Aorta (tissue), 5 donors: ENCODE data around the gene TACC3. TPM values are rescaled to one million over a fixed set of nuclear protein-coding genes. Genes with fewer than 3 reads are reported as not detected.

Source experiments
- ATAC-seq: fragments of 200-7000 bp; cut with Tn5 transposase; one replicate; pipeline ENCODE4 v1.9.1; 2022; ENCODE audit warnings: moderate library complexity; ENCODE audit not compliant: low FRiP score
- DNase-seq, 2 donors: peaks; one replicate each; pipeline ENCODE4 v3.0.0-alpha.2; 2020
- H3K27ac ChIP-seq, 2 donors: one replicate each; pipeline ENCODE4 v1.5.1; 2013; ENCODE audit warnings: low read length in 2 of 2, mild to moderate bottlenecking in 2 of 2, moderate library complexity in 2 of 2, control low read depth in 1 of 2, inconsistent platforms in 1 of 2, low read depth in 1 of 2
- H3K27me3 ChIP-seq, 2 donors: one replicate each; pipeline ENCODE4 v1.6.1; 2013; ENCODE audit warnings: control low read depth in 1 of 2, low read length in 1 of 2, mild to moderate bottlenecking in 1 of 2, moderate library complexity in 1 of 2; ENCODE audit not compliant: insufficient read depth in 2 of 2, control insufficient read depth in 1 of 2
- H3K36me3 ChIP-seq, 2 donors: one replicate each; pipeline ENCODE4 v1.6.1; 2013; ENCODE audit warnings: control low read depth in 1 of 2, low read length in 1 of 2, mild to moderate bottlenecking in 1 of 2; ENCODE audit not compliant: insufficient read depth in 2 of 2, control insufficient read depth in 1 of 2
- H3K4me1 ChIP-seq, 2 donors: one replicate each; pipeline ENCODE4 v1.6.1; 2013; ENCODE audit warnings: low read length in 2 of 2, control low read depth in 1 of 2, mild to moderate bottlenecking in 1 of 2, moderate library complexity in 1 of 2; ENCODE audit not compliant: insufficient read depth in 2 of 2, control insufficient read depth in 1 of 2
- H3K4me3 ChIP-seq, 2 donors: one replicate each; pipeline ENCODE4 v1.5.1; 2013; ENCODE audit warnings: low read length in 2 of 2, control low read depth in 1 of 2, mild to moderate bottlenecking in 1 of 2
- H3K9me3 ChIP-seq: one replicate; pipeline ENCODE4 v1.6.1; 2013; ENCODE audit warnings: mild to moderate bottlenecking, low read length; ENCODE audit not compliant: control insufficient read depth
- WGBS, 2 donors: extraction: QIAGEN DNeasy Blood & Tissue Kit; methylation state at CpG; one replicate each; pipeline ENCODE4 v1.1.7; 2013; 5-methylcytosine and 5-hydroxymethylcytosine counted together
- intact Hi-C, 2 donors: fragments of 100-400 bp; cut with DNase I; formaldehyde crosslinking; loops; one replicate each; pipeline versions ENCODE4 v1.14.2 to v1.15.0; 2022
- polyA plus RNA-seq, 2 donors: library from polyadenylated mRNA; stranded (reverse); fragments of 200-250 nt; gene quantifications; one replicate each; pipeline ENCODE4 v1.2.3, GENCODE V29; 2013
- total RNA-seq, 2 donors: library from RNA; stranded (reverse); fragmentation: NEBNext Ultra II Directional; extraction: Animal tissue kit (Norgen Biotek cat#: 25700); gene quantifications; one replicate each; pipeline ENCODE4 v1.2.1, GENCODE V29; 2021
- donor health status: healthy with polysubstance abuse.
- donor health status: Bipolar disorder and iron deficiency.
- donor health status: DM: no; HTN: no; CAD: no.
- donor health status: DM: no; HTN: no; CAD: no.
- donor health status: DM: yes; HTN: yes; CAD: no.

TACC3 gene
- total and polyA plus RNA-seq, 4 donors = 5.2 to 16.1 (median 8.4) TPM

DNA sequence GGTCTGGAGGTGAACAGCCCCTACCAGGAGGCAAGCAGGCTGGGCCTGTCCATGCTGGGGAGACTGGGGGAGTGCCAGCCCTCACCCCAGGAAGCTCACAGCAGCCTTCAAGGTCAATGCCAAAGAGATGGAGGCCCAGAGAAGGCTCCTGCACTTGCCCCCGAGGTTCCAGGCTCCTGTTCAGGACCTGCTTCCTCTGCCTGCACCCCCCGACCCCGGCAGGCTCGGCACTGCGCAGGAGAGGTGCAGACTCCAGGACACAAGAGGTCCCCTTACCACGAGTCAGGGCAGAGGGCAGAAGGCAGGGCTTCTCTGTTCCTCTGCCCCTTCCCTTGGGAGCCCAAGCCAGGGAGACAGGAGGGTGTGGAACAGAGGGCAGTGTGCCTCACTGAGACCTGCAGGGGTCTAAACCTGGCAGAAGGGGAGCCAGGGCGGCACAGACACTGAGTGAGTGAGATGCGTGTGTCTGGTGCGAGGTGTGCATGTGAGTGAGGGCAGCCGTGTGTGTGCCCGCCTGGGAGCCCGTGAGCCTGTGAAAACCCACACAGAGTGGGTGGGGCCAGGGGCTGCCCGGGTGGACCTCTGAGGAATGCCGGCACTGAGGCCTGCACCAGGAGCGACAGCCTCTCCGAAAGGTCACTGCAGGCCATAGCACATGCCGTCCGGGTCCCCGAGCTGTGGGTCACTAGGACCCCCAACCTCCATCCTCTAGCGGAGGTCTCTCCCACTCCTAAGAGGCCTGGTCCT is 41.1 kb downstream of the TACC3 start:
- Histone ChIP-seq H3K36me3 (no peaks in the 10 kb centered on the region), H3K4me3 (no peak overlapping the region), H3K27ac (no peak overlapping the region), H3K27me3 (no peaks in the 10 kb centered on the region), H3K9me3 (no peaks in the 10 kb centered on the region), H3K4me1 (no peaks in the 10 kb centered on the region)
- ATAC-seq (no peak), DNase-seq (no peak)
- intact Hi-C loops = no loop called here
- 88 to 91% methylated on average over 20 of the region's 20 CpGs for WGBS, 2 donors

- H3K36me3 ChIP-seq = no peaks in the 10 kb centered on the region
- no peaks in the 10 kb centered on the region for H3K9me3 ChIP-seq
- intact Hi-C loops = no loop called here
- H3K4me1 ChIP-seq = no peaks in the 10 kb centered on the region
- H3K27me3 ChIP-seq = no peaks in the 10 kb centered on the region
- H3K27ac ChIP-seq = no peak overlapping the region
- WGBS, 2 donors = 24 to 26% methylated on average over 31 of the region's 31 CpGs
- H3K4me3 ChIP-seq = no peak overlapping the region
- no peak for DNase-seq
- ATAC-seq = no peak
These were observed 41.8 kb downstream of the TACC3 start for GRCh38 chr4:1763070-1763549.

GRCh38 chr4:1763550-1764080 is 42.3 kb downstream of the TACC3 start:
- H3K27ac ChIP-seq = no peak overlapping the region
- H3K4me1 ChIP-seq = no peaks in the 10 kb centered on the region
- H3K36me3 ChIP-seq = no peaks in the 10 kb centered on the region
- H3K4me3 ChIP-seq = no peak overlapping the region
- no peak for DNase-seq
- intact Hi-C loops = no loop called here
- ATAC-seq = peak; percentile 25
- no peaks in the 10 kb centered on the region for H3K9me3 ChIP-seq
- no peaks in the 10 kb centered on the region for H3K27me3 ChIP-seq
- 6% methylated on average over 35 to 36 of the region's 36 CpGs for WGBS, 2 donors

DNA sequence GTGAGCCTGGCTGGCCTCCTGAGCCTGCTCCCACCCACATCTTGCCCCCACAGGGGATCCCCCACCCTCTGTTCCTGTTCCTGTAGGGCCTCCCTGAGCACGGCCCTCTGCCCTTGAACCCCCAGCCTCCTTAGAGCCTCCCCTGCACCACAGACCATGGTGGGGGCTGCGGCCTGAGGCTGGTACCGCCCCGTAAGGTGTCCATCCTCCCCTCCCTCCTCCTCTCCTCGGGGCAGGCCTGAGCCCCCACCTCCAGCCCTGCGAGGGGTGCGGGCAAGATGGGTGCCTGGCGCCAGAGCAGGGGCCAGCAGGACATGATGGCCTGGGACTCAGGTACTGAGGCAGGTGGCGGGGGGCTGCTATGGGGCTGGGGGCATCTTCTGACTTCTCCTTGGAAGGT is 43.3 kb downstream of the TACC3 start:
- H3K27me3 ChIP-seq = no peaks in the 10 kb centered on the region
- no peak for ATAC-seq

GRCh38 chr4:1765409-1766072 is 44.2 kb downstream of the TACC3 start:
- intact Hi-C loops = no loop called here
- no peaks in the 10 kb centered on the region for H3K27me3 ChIP-seq

More for the DNA sequence above, 43.3 kb downstream of the TACC3 start:
- no peaks in the 10 kb centered on the region for H3K4me1 ChIP-seq
- intact Hi-C loops = no loop called here
- no peak overlapping the region for H3K4me3 ChIP-seq
- H3K9me3 ChIP-seq = no peaks in the 10 kb centered on the region
- DNase-seq = no peak
- 97% methylated on average over 9 of the region's 9 CpGs for WGBS, 2 donors
- H3K36me3 ChIP-seq = no peaks in the 10 kb centered on the region
- H3K27ac ChIP-seq = no peak overlapping the region

GRCh38 chr4:1766106-1767060 is 45.1 kb downstream of the TACC3 start:
- WGBS, 2 donors = 48 to 54% methylated on average over 25 to 41 of the region's 41 CpGs
- no peak for DNase-seq
- Histone ChIP-seq H3K4me3 (no peak overlapping the region), H3K36me3 (no peaks in the 10 kb centered on the region), H3K9me3 (no peaks in the 10 kb centered on the region), H3K27ac (no peak overlapping the region), H3K27me3 (no peaks in the 10 kb centered on the region), H3K4me1 (no peaks in the 10 kb centered on the region)
- ATAC-seq = no peak
- intact Hi-C loops = no loop called here

More at GRCh38 chr4:1765409-1766072, 44.2 kb downstream of the TACC3 start:
- Histone ChIP-seq H3K27ac (no peak overlapping the region), H3K9me3 (no peaks in the 10 kb centered on the region), H3K4me3 (no peak overlapping the region), H3K36me3 (no peaks in the 10 kb centered on the region), H3K4me1 (no peaks in the 10 kb centered on the region)
- WGBS, 2 donors = 88% methylated on average over 7 to 10 of the region's 10 CpGs
- DNase-seq = no peak
- ATAC-seq = no peak

- H3K9me3 ChIP-seq = no peaks in the 10 kb centered on the region
- ATAC-seq = no peak
- intact Hi-C loops = no loop called here
- H3K27me3 ChIP-seq = no peaks in the 10 kb centered on the region
- 2% methylated on average over 47 to 81 of the region's 84 CpGs for WGBS, 2 donors
- no peak for DNase-seq
- no peaks in the 10 kb centered on the region for H3K36me3 ChIP-seq
- no peak overlapping the region for H3K27ac ChIP-seq
- H3K4me1 ChIP-seq = no peaks in the 10 kb centered on the region
- H3K4me3 ChIP-seq = peak overlapping the region; percentile 20 to 28
These were observed 45.9 kb downstream of the TACC3 start for GRCh38 chr4:1767061-1767769.
